ENCODE measurements around the gene MYMX.

GRCh38 chr6:44243345-44243744 lies 26.6 kb downstream of the MYMX start:
- no peak for TF ChIP-seq POLR2A (IDR thresholded peaks at IDR 0.05)
- TF ChIP-seq CTCF (IDR thresholded peaks at IDR 0.05) = no peak
